Left ventricle myocardium inferior (tissue), 1 donor: ENCODE results near the gene METTL8. TPM values are rescaled to one million over a fixed set of nuclear protein-coding genes. Genes with fewer than 3 reads are reported as not detected.
A peak's percentile ranks its signal among the peaks of the same experiment; 100 is the strongest.

ENCODE experiments used
- DNase-seq: peaks from one replicate; pipeline ENCODE4 v3.0.0-alpha.2; 2020
- H3K27ac ChIP-seq: fragments of 200-600 bp; replicated peaks from 2 replicates; pipeline ENCODE4 v1.8.0; 2021
- H3K27me3 ChIP-seq: fragments of 200-600 bp; 2 replicates; pipeline ENCODE4 v1.8.0; 2021; ENCODE audit warnings: low read depth
- H3K36me3 ChIP-seq: fragments of 200-600 bp; 2 replicates; pipeline ENCODE4 v1.8.0; 2021
- H3K4me1 ChIP-seq: fragments of 200-600 bp; 2 replicates; pipeline ENCODE4 v1.8.0; 2021
- H3K4me3 ChIP-seq: fragments of 200-600 bp; 2 replicates; pipeline ENCODE4 v1.8.0; 2021; ENCODE audit warnings: mild to moderate bottlenecking, moderate library complexity
- H3K9me3 ChIP-seq: fragments of 200-600 bp; replicated peaks from 2 replicates; pipeline ENCODE4 v1.8.0; 2021
- CTCF ChIP-seq: fragments of 200-600 bp; IDR thresholded peaks from 2 replicates; pipeline ENCODE4 v1.8.0; 2021; ENCODE audit warnings: antibody characterized with exemption, mild to moderate bottlenecking, borderline replicate concordance
- intact Hi-C: fragments of 100-400 bp; cut with micrococcal nuclease; formaldehyde crosslinking; loops from one replicate; pipeline ENCODE4 v1.11.0; 2022
- total RNA-seq: library from RNA; stranded (reverse); fragmentation: NEBNext Ultra II Directional; extraction: Animal tissue kit (Norgen Biotek cat#: 25700); gene quantifications from one replicate; pipeline ENCODE4 v1.2.1, GENCODE V29; 2021
- donor health status: DM: no; HTN: yes; CAD: no; lungs with severe emphysema.

METTL8 gene
- total RNA-seq, 1 donor from 2014 or later, result 10.4 TPM

GRCh38 chr2:171348056-171348455, 85.7 kb downstream of the METTL8 start:
- intact Hi-C loops, result no loop called here
- Histone ChIP-seq H3K9me3 (peaks cover 17% of the 10 kb centered on the region), H3K4me3 (no peak overlapping the region), H3K27ac (peak overlapping the region; percentile 64), H3K27me3 (no peaks in the 10 kb centered on the region), H3K36me3 (no peaks in the 10 kb centered on the region), H3K4me1 (peaks cover 28% of the 10 kb centered on the region)
- TF ChIP-seq CTCF, result no peak
- no peak for DNase-seq

- peaks cover 17% of the 10 kb centered on the region for H3K9me3 ChIP-seq
- no peaks in the 10 kb centered on the region for H3K36me3 ChIP-seq
- DNase-seq, result no peak
- no peaks in the 10 kb centered on the region for H3K27me3 ChIP-seq
- peak overlapping the region; percentile 64 for H3K27ac ChIP-seq
- H3K4me3 ChIP-seq, result no peak overlapping the region
- peaks cover 28% of the 10 kb centered on the region for H3K4me1 ChIP-seq
- TF ChIP-seq CTCF, result no peak
- intact Hi-C loops, result no loop called here
These were observed 86.2 kb downstream of the METTL8 start for GRCh38 chr2:171347591-171348032.

- intact Hi-C loops, result no loop called here
- Histone ChIP-seq H3K4me1 (peaks cover 28% of the 10 kb centered on the region), H3K36me3 (no peaks in the 10 kb centered on the region), H3K9me3 (peaks cover 16% of the 10 kb centered on the region), H3K4me3 (no peak overlapping the region), H3K27ac (peak overlapping the region; percentile 64), H3K27me3 (no peaks in the 10 kb centered on the region)
- peak; percentile 42 for TF ChIP-seq CTCF
- no peak for DNase-seq
These were observed 86.8 kb downstream of the METTL8 start for GRCh38 chr2:171346723-171347557.

- H3K27me3 ChIP-seq, result no peaks in the 10 kb centered on the region
These were observed 87.6 kb downstream of the METTL8 start for GRCh38 chr2:171345971-171346722.

More at GRCh38 chr2:171345971-171346722, 87.6 kb downstream of the METTL8 start:
- H3K4me3 ChIP-seq, result no peak overlapping the region
- TF ChIP-seq CTCF, result no peak
- H3K36me3 ChIP-seq, result no peaks in the 10 kb centered on the region
- H3K4me1 ChIP-seq, result peaks cover 28% of the 10 kb centered on the region
- intact Hi-C loops, result no loop called here
- no peak for DNase-seq
- H3K27ac ChIP-seq, result peak overlapping the region; percentile 64
- peaks cover 9% of the 10 kb centered on the region for H3K9me3 ChIP-seq
